NCI-H187 (cell line): ENCODE results near the gene ASTN1.

Experiments used
- DNase-seq, 2 experiments: peaks; one replicate each; lab custom pipeline; 2025; lab: John Stamatoyannopoulos, UW

The ASTN1 gene

GRCh38 chr1:176878750-176879536 is 285.6 kb downstream of the ASTN1 start:
- DNase-seq: no peak

GRCh38 chr1:176877557-176877956 is 287.0 kb downstream of the ASTN1 start:
- DNase-seq: no peak

DNA sequence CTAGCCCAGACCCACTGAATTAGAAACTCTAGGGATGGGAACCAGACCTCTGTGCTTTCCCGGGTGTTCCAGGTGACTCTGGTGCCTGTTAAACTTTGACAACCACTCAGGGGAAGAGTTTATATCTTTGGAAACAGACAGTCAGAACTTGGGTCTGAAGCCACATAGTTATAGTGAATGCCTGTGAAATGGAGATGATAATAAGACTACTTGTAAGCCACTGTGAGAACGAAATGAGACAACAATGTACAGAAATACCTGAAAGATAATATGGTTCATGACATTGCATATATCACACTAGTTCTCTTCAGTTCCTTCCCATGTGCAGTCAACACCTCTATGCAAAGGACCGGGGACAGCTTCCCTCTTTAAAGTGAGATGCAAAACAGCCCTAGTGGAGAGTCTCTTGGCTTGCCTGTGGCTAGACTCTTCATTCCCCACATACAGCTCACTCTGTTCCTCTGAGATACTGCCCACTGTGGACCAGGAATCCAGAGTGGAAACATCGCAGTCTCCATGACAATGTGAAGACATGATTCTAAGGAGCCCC is 287.5 kb downstream of the ASTN1 start:
- no peak for DNase-seq

GRCh38 chr1:176869577-176869976 is 294.9 kb downstream of the ASTN1 start:
- DNase-seq: no peak

DNA sequence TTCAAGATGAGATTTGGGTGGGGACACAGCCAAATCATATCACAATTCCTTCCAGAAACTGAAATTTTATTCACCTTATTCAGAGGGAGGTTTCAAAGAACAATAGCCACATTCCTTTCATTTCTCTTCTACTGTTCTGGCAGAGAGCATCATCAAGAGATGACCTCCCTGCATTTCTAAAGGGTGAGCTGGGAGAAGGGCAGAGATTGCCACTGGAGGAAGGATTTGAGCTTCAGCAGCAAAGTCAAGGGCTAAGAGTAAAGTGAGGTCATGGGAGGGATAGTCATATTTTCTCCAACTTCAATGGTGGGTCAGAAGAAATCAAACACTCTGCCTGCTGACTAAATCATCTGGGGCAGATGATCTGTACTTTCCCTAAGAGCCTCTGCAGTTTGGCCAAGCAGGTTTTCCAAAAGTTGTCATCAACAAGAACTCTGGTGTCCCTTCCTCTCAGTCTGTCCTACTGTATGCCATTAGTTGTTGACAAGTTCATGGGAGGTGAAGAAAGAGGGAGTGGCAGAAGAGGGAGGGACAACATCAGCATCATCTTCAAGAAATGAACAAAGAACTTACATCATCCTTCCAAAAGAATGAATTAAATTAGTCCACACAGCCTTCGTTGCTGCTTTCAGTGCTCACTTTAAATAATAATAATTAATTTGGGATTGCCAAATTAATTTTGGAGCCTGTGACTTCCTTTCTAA is 298.3 kb downstream of the ASTN1 start:
- no peak for DNase-seq

- no peak for DNase-seq
These were observed 300.3 kb downstream of the ASTN1 start for GRCh38 chr1:176864211-176864610.

DNA sequence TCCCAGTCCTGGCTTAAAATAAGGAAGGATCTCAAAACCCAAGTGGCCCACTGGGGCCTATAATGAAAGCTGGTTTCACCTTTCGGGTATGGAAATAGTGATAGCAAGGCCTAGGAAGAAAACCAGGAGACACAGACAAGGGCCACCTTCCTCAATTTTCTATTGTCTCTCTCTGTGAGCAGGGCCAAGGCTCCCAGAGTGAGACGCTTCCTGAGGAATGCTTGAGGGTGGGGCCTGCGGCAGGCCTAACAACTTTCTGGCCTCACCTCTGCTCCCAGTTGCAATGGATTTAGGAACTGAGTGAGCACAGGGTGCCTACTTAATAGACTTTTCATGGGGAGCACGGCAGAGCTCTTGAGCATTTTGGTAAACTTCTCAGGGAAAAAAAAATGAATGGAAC is 300.9 kb downstream of the ASTN1 start:
- DNase-seq: no peak

DNA sequence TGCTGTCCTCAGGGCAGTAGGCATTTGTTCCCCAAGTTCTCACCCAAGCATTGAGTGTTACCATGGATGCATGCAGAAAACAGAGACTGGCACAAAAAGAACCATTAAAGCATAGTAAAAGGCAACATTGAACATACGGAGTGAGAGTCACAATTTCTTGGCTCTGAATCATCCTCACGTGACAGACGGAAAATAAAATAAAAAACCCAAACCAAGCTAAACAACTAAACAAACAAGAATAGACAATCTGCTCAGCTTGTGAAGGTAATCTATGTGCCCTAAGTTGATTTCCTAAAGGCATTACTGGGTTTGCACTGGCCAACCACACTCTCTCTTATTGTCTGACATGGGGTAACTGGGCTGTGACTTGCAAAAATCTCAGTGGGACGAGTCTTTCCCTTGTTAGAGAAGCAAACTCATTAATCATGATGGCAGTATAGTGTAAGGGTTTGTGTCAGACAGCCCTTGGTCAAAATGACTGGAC is 306.0 kb downstream of the ASTN1 start:
- no peak for DNase-seq

- no peak for DNase-seq
These were observed 306.9 kb downstream of the ASTN1 start for GRCh38 chr1:176857632-176858031.

- DNase-seq: no peak
These were observed 309.5 kb downstream of the ASTN1 start for GRCh38 chr1:176854758-176855745.

DNA sequence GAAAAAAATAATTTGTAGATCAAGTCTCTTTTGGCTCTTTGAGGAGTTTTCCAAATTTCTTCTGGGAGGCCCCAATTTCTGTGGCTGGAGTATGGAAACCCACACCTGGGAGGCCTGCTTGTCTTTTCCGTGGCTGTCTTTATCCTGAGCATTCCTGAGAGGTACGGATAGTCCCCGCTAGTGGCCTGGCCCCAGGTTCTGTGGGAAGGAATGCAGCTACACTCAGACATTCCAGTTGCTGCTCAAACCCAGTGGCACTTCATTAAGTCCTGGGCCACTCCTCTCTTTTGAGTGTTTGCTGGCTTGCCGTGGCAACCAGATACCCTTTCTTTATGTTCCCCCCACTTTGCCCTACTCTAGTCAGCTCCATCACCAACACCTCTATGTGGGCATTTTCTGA is 310.4 kb downstream of the ASTN1 start:
- no peak for DNase-seq

- DNase-seq: no peak
These were observed 311.0 kb downstream of the ASTN1 start for GRCh38 chr1:176853503-176853902.

GRCh38 chr1:176852124-176852523 is 312.4 kb downstream of the ASTN1 start:
- no peak for DNase-seq

DNA sequence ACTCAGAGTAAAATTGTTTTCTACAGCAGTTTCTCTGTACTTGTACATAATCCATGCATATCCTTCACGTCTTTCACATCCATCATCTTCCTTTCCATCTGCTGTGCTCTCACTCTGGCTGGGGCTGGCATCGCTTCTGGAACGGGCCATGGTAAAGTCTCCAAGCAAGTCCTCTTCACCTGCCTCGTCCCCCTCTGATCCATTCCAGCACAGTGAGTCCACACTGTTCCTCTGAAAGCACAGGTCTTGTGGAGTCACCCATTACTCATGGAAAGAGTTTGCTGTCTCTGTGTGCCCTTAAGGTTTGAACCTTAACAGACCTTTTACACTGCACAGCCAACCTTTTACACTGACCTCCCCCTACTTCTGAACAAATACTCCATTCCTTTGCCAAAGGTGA is 313.6 kb downstream of the ASTN1 start:
- DNase-seq: no peak

DNA sequence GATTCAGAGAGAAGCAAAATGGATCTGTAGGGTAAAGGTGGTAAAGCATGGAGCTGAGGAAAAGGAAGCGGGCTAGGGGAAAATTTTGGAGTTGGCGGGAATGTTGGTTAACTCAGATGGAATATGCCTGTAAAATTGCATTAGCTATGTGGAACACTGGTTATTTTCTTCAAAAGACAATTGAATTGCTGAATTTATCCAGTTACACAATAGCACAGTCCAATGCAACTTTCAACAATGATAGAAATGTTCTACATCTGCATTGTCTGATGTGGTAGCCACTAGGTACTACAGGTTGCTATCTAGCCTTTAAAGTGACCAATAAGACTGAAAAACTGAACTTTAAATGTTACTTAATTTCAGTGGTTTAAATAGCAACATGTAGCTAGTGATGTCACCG is 315.2 kb downstream of the ASTN1 start:
- no peak for DNase-seq

DNA sequence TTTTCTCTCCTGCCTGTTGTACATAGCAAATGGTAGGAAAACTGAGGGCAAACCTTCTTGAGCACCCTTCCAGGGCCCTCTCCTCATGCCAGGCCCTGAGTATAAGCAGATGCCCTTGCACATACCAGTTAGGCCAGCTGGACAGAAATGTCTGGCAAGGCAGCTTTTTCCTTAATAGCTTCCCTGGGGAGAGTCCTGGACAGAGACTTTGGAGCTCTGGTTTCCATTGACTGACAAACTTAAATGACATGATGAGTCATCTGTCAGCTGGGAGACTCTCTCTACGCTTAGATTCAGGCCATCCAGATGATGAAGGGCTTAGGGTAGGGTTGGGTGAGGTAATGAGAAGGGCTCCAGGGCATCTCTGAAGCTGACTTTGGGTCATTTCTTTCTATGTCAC is 317.5 kb downstream of the ASTN1 start:
- DNase-seq: no peak

- DNase-seq: peak in 1 of 2 experiments; percentile 36
These were observed 320.9 kb downstream of the ASTN1 start for GRCh38 chr1:176843352-176844297.

DNA sequence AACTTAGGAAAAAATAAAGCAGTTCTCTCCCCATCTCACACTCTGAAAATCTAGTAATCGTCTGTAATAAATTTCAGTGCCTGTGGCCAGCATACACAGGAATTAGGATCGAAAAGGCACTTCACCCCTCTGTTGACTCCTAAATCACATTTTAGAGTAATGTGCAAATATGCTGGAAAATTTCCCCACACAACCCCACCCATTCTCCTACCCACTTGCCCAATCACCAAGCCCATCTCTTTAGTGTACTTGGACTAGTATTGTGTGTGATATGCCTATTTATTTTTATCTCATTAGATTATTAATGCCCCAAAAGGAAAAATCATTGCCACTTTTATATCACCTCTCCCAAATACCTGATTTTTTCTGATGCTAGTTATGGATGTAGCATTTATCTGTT is 323.3 kb downstream of the ASTN1 start:
- DNase-seq: no peak

- DNase-seq: no peak
These were observed 325.3 kb downstream of the ASTN1 start for GRCh38 chr1:176839216-176839615.

- no peak for DNase-seq
These were observed 326.1 kb downstream of the ASTN1 start for GRCh38 chr1:176838276-176838995.
